HUES64 (cell line): ENCODE measurements around the gene SRRM4.

Experiments used
- H3K27ac ChIP-seq: 2 replicates; pipeline ENCODE4 v1.7.0; 2013; ENCODE audit warnings: low read depth, low read length, inconsistent platforms
- H3K27me3 ChIP-seq: 2 replicates; pipeline ENCODE4 v1.6.1; 2013; ENCODE audit warnings: mild to moderate bottlenecking, low read length; ENCODE audit not compliant: insufficient read depth
- H3K36me3 ChIP-seq: 2 replicates; pipeline ENCODE4 v1.6.1; 2013; ENCODE audit warnings: mild to moderate bottlenecking, low read length; ENCODE audit not compliant: insufficient read depth
- H3K4me1 ChIP-seq: 2 replicates; pipeline ENCODE4 v1.6.1; 2013; ENCODE audit warnings: mild to moderate bottlenecking, low read length, moderate library complexity; ENCODE audit not compliant: insufficient read depth
- H3K4me3 ChIP-seq: 2 replicates; pipeline ENCODE4 v1.5.1; 2013; ENCODE audit warnings: mild to moderate bottlenecking, low read length, moderate library complexity
- H3K9ac ChIP-seq: 2 replicates; pipeline ENCODE4 v1.6.1; 2013; ENCODE audit warnings: mild to moderate bottlenecking, low read depth, low read length
- H3K9me3 ChIP-seq: 2 replicates; pipeline ENCODE4 v1.6.1; 2013; ENCODE audit warnings: low read depth, low read length; ENCODE audit not compliant: insufficient read depth
- WGBS: fragments of 150-250, 120-280 bp; methylation state at CpG from one replicate; pipeline ENCODE4 v1.1.7; 2013; ENCODE audit warnings: missing lambda C conversion rate; 5-methylcytosine and 5-hydroxymethylcytosine counted together

SRRM4 gene

DNA sequence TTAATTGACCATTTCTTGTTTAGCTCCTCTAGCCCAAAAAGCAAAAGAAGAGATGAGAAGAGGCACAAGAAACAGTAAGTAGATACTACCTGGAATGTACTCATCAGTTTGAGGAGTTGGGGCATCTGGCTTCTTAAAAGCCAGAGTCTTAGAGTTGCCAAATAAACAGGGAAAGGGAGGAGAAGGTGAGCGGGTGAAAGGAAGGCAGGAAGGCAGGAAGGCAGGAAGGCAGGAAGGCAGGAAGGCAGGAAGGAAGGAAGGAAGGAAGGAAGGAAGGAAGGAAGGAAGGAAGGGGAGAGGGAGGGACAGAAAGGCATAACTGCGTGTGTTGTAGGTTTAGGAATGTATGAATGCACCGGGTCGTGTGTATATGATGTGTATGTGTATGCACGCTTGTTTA lies 140.7 kb downstream of the SRRM4 start:
- 93% methylated on average over 5 of the region's 5 CpGs for WGBS
- Histone ChIP-seq H3K27me3 (no peaks in the 10 kb centered on the region), H3K4me1 (no peaks in the 10 kb centered on the region), H3K27ac (no peak overlapping the region), H3K4me3 (no peak overlapping the region), H3K36me3 (no peaks in the 10 kb centered on the region), H3K9me3 (no peaks in the 10 kb centered on the region), H3K9ac (no peak overlapping the region)

DNA sequence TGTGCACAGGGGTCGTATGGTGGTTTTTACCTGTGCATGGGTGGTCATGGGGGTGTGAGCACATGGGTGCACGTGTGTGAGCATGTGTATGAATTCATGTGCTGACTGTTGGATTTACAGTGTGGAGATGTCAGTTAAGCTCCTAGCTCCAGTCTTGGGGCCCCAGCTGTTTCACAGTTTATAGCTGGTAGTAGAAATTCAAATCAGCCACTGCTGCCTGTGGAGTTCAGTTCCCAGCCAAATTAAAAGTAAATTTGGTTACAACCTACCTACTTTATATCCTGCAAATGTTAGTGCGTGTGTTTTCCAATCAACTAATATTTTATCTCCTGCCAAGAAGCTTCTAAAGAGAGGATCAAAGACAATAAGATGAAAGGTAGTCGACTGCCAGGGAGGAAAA lies 141.4 kb downstream of the SRRM4 start:
- H3K27ac ChIP-seq: no peak overlapping the region
- no peaks in the 10 kb centered on the region for H3K27me3 ChIP-seq
- WGBS: 71% methylated on average over 3 of the region's 4 CpGs
- H3K4me1 ChIP-seq: no peaks in the 10 kb centered on the region
- H3K9me3 ChIP-seq: no peaks in the 10 kb centered on the region
- H3K4me3 ChIP-seq: no peak overlapping the region
- no peak overlapping the region for H3K9ac ChIP-seq
- no peaks in the 10 kb centered on the region for H3K36me3 ChIP-seq

DNA sequence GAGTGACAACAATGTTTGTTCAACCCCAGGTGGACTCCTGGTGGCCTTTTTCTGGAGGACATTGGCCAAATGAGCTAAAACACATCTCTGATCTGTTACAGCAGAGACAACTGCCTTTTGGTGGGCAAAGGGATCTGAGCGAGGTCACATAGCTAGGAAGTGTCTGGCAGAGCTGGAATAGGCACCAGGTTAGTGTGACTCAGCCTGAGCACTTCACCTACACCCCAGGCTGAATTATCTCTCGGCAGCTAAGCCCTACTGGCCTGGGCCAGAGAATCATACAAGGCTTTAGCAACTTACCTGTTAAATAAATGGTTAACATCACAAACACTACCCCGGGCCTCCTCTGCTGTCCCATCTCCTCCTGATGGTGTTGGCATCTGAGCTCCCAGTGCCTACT lies 147.2 kb downstream of the SRRM4 start:
- Histone ChIP-seq H3K4me3 (no peak overlapping the region), H3K27me3 (no peaks in the 10 kb centered on the region), H3K4me1 (no peaks in the 10 kb centered on the region), H3K27ac (no peak overlapping the region), H3K9me3 (peaks cover 19% of the 10 kb centered on the region), H3K9ac (no peak overlapping the region), H3K36me3 (no peaks in the 10 kb centered on the region)
- 79% methylated on average over 3 of the region's 3 CpGs for WGBS

DNA sequence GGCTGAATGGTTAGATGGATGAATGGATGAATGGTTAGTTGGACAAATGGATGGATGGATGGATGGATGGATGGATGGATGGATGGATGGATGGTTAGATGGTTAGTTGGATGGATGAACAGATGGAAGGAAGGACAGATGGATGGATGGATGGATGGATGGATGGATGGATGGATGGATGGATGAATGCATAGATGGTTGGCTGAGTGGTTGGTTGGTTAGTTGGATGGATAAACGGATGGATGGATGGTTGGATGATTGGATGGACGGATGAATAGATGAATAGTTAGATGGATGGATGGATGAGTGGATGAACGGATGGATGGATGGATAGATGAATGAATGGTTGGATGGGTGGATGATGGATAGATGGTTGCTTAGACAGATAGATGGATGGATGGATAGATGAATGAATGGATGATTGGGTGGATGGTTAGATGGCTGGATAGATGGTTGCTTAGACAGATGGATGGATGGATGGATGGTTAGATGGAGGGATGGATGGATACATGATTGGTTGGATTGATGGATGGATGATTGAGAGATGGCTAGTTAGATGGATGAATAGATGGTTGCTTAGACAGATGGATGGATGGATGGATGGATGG lies 148.6 kb downstream of the SRRM4 start:
- Histone ChIP-seq H3K9me3 (peaks cover 25% of the 10 kb centered on the region), H3K27me3 (no peaks in the 10 kb centered on the region), H3K4me3 (no peak overlapping the region), H3K4me1 (no peaks in the 10 kb centered on the region), H3K9ac (no peak overlapping the region), H3K27ac (no peak overlapping the region), H3K36me3 (no peaks in the 10 kb centered on the region)
- WGBS: 88% methylated on average over 3 of the region's 3 CpGs

DNA sequence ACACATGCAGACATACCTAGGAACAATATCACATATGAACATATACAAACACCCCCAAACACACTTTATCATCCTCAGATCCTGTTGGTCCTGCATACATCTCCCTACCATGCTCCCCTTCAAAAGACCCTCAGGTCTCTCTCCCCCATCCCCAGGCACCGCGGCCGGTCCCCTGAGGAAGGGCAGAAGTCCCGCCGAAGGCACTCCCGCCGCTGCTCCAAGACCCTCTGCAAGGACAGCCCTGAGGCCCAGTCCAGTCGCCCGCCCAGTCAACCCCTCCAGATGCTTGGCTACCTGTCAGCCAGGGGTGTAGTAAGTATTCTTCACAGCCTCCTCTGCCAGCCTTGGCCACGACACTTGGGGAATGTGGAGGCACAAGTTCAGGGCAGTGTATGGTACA lies 149.2 kb downstream of the SRRM4 start:
- peaks cover 25% of the 10 kb centered on the region for H3K9me3 ChIP-seq
- H3K4me1 ChIP-seq: no peaks in the 10 kb centered on the region
- WGBS: 90% methylated on average over 10 of the region's 10 CpGs
- no peak overlapping the region for H3K27ac ChIP-seq
- no peaks in the 10 kb centered on the region for H3K27me3 ChIP-seq
- no peak overlapping the region for H3K4me3 ChIP-seq
- H3K9ac ChIP-seq: no peak overlapping the region
- no peaks in the 10 kb centered on the region for H3K36me3 ChIP-seq

DNA sequence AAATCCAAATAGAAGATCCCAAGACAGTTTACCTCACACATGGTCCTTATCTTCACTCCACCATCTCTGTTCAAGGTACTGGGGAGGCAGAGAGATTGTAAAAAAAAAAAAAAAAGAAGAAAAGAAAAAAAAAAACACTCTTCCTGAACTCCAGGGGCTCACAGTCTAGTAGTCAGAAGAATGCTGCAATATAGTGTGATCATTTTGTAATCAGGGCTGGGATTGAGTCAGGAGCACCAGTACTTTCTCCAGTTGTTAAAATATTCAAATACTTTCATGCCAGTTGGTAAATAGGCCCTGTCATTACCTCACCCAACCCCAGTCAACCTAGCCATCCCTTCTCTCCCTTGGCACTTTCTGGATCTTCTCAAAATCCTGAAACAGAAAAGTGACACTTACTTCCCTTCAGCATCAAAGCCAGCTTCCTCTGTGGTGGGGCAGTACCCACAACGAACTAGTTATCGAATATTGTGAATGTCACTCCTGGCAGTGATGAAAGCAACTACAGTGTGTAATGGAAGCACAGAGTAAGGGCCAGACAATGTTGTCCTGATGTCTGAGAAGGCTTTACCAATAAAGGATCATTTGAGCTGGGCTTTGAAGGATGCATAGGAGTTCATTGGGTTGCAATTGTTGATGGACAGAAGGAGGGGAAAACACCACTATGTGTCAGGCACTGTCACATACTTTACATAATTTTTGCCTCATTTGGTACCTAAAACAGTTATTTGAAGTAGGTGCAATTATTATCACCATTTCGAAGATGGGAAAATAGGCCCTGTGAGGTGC lies 153.1 kb downstream of the SRRM4 start:
- Histone ChIP-seq H3K27me3 (no peaks in the 10 kb centered on the region), H3K9me3 (peaks cover 25% of the 10 kb centered on the region), H3K27ac (no peak overlapping the region), H3K36me3 (no peaks in the 10 kb centered on the region; the same call in 1 of the 2 replicates), H3K4me3 (no peak overlapping the region), H3K4me1 (no peaks in the 10 kb centered on the region), H3K9ac (no peak overlapping the region)
- 90% methylated on average over 3 of the region's 3 CpGs for WGBS

DNA sequence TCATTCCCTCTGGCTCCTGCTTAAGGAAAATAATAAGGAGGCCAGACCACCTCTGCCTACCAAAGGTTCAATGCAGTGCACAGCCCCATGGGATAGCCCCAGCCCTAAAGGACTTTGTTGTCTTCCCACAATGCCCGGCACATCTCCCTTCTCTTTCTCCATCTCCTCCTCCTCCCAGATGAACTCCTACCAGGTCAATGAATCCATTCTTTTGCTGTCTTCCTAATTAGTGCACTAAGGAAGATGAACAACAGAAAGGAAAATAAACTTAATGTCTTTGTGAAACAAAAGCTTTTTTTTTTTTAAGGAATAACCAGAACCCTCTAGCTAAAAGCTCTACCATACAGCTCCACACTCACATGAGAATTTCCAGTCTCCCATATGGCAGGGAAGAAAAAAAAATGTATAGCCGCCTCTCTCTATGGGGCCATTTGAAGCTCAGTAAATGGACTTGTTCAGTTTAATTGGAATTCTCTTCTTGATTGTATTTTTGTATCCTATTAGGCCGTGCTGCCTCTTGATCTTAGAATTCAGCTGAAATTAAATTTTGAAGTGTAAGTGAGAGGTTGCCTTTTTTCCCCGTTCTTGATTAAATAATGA lies 155.6 kb downstream of the SRRM4 start:
- no peaks in the 10 kb centered on the region for H3K4me1 ChIP-seq
- no peak overlapping the region for H3K9ac ChIP-seq
- no peaks in the 10 kb centered on the region; the same call in 1 of the 2 replicates for H3K36me3 ChIP-seq
- H3K4me3 ChIP-seq: no peak overlapping the region
- no peak overlapping the region for H3K27ac ChIP-seq
- WGBS: 92% methylated on average over 3 of the region's 4 CpGs
- H3K27me3 ChIP-seq: no peaks in the 10 kb centered on the region
- H3K9me3 ChIP-seq: peaks cover 22% of the 10 kb centered on the region

DNA sequence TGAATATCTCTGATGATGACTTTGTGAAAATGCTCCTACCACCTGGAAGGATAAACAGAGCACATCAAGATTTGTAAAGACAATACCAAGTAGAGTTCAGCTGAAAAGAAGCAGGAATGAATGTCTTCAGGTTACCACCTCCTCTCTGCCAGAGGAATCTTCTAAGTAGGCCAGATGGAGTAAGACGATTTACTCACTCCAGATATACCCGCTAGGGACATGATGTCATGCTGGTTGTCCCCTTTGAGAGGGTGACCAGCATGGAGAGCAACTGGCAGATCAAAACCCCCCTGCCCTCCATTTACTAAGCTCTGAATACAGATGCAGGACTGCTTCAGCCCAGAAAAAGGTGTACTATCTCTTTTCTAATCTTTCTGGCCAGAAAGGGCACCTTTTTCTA lies 158.1 kb downstream of the SRRM4 start:
- no peaks in the 10 kb centered on the region for H3K4me1 ChIP-seq
- WGBS: 88% methylated on average over 2 of the region's 2 CpGs
- no peak overlapping the region for H3K9ac ChIP-seq
- H3K27me3 ChIP-seq: no peaks in the 10 kb centered on the region
- no peak overlapping the region for H3K4me3 ChIP-seq
- H3K36me3 ChIP-seq: no peaks in the 10 kb centered on the region; the same call in 1 of the 2 replicates
- no peak overlapping the region for H3K27ac ChIP-seq
- H3K9me3 ChIP-seq: no peaks in the 10 kb centered on the region

DNA sequence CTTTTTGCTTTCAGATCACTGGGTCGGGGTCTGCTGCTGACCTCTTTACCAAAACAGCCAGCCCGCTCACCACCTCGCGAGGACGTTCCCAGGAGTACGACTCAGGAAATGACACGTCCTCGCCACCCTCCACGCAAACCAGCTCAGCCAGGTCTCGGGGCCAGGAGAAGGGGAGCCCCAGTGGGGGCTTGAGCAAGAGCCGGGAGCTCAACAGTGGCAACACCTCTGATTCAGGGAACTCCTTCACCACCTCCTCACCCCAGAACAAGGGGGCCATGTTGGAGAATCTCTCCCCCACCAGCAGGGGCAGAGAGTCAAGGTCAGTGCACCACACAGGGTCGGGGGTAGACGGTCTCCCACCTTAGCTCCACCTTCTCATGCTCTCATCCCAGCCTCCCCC lies 164.0 kb downstream of the SRRM4 start:
- peaks cover 20% of the 10 kb centered on the region for H3K4me1 ChIP-seq
- H3K9ac ChIP-seq: peak overlapping the region; percentile 5; the same call in 1 of the 2 replicates
- 70% methylated on average over 11 of the region's 13 CpGs for WGBS
- no peaks in the 10 kb centered on the region for H3K27me3 ChIP-seq
- H3K9me3 ChIP-seq: no peaks in the 10 kb centered on the region
- no peak overlapping the region for H3K4me3 ChIP-seq
- peak overlapping the region; percentile 66; the same call in 1 of the 2 replicates for H3K27ac ChIP-seq
- no peaks in the 10 kb centered on the region for H3K36me3 ChIP-seq

DNA sequence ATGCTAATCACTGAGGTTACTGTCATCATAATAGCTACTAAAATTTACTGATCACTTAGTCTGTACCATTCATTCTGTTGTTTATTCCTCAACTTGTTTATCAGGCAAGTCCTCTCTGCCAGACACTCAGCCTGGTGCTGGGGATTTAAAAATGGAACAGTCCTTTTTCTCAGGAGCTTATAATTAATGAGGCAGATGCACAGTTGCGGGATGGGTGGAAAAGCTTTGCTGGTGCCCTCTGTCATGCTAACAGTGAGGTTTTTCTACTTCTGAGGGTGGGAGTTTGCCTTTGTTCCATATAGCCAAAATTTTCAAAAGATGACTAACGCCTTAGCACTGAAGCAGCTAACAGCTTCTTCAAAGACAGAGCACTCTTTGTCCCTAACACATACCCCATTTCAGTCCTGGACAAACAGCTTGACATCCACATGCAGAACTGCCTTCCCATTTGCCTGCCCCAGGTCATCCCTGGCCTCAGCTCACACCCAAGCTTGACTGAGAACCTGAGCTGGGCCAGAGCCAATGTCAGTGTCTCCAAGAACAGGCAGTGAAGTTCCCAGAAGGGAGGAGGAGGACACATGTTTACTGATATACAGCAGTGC lies 166.6 kb downstream of the SRRM4 start:
- peaks cover 16% of the 10 kb centered on the region for H3K36me3 ChIP-seq
- H3K9me3 ChIP-seq: peaks cover 8% of the 10 kb centered on the region; the same call in 1 of the 2 replicates
- 61% methylated on average over 2 of the region's 2 CpGs for WGBS
- H3K27ac ChIP-seq: no peak overlapping the region
- H3K27me3 ChIP-seq: no peaks in the 10 kb centered on the region
- no peak overlapping the region for H3K9ac ChIP-seq
- H3K4me3 ChIP-seq: no peak overlapping the region
- H3K4me1 ChIP-seq: peaks cover 23% of the 10 kb centered on the region

DNA sequence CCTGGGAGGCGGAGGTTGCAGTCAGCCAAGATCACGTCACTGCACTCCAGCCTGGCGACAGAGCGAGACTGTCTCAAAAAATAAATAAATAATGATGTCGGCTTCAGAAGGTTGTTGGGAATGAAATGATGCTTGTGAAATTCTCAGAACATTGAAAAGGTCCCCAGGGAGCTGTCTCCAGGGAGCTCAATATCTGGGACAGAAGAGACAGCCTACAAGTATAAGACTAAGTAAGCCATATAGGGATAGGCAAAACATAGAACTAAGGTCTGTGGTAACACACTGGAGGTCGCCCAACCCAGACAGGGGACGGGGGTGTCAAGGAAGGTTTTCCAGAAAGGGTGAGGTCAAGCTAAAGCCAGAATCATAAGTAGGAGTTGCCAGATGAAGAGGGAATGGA lies 167.9 kb downstream of the SRRM4 start:
- H3K27me3 ChIP-seq: no peaks in the 10 kb centered on the region
- WGBS: 87% methylated on average over 7 of the region's 7 CpGs
- no peak overlapping the region for H3K9ac ChIP-seq
- H3K36me3 ChIP-seq: peaks cover 16% of the 10 kb centered on the region
- H3K27ac ChIP-seq: no peak overlapping the region
- H3K4me3 ChIP-seq: no peak overlapping the region
- peaks cover 8% of the 10 kb centered on the region; the same call in 1 of the 2 replicates for H3K9me3 ChIP-seq
- H3K4me1 ChIP-seq: peaks cover 26% of the 10 kb centered on the region
